Peyer's patch (tissue), 4 donors: ENCODE measurements around the gene ZNF576. TPM values are rescaled to one million over a fixed set of nuclear protein-coding genes. Genes with fewer than 3 reads are reported as not detected.

Experiments
- DNase-seq, 3 donors: peaks; one replicate each; pipeline ENCODE4 v3.0.0-alpha.2; 2017 to 2019
- H3K27ac ChIP-seq, 4 donors: fragments of 200-600 bp; sonication (generic); one replicate each; pipeline ENCODE4 v1.5.1; 2016 to 2019
- H3K27me3 ChIP-seq, 2 donors: fragments of 200-600 bp; sonication (generic); one replicate each; pipeline ENCODE4 v1.5.1; 2019
- H3K36me3 ChIP-seq, 3 donors: fragments of 200-600 bp; sonication (generic); one replicate each; pipeline ENCODE4 v1.5.1; 2016 to 2019
- H3K4me1 ChIP-seq, 4 donors: fragments of 200-600 bp; sonication (generic); one replicate each; pipeline ENCODE4 v1.5.1; 2016 to 2019
- H3K4me3 ChIP-seq, 4 donors: fragments of 200-600 bp; sonication (generic); 1 replicate in 3 of 4; 2 replicates in 1 of 4; pipeline ENCODE4 v1.5.1; 2016 to 2019; ENCODE audit warnings: mild to moderate bottlenecking in 1 of 4
- H3K9me3 ChIP-seq, 4 donors: fragments of 200-600 bp; sonication (generic); one replicate each; pipeline ENCODE4 v1.5.1; 2016 to 2019; ENCODE audit warnings: mild to moderate bottlenecking in 1 of 4
- POLR2A ChIP-seq, 2 donors: fragments of 450-650 bp; IDR thresholded peaks; one replicate each; pipeline ENCODE4 v1.5.1; 2017; ENCODE audit warnings: antibody characterized with exemption in 2 of 2, mild to moderate bottlenecking in 2 of 2, moderate library complexity in 2 of 2
- total RNA-seq, 4 donors: library from RNA; depleted of rRNA; stranded (reverse); fragments of >200 nt; gene quantifications; one replicate each; pipeline ENCODE4 v1.1.0, GENCODE V29; 2016
- TF ChIP-seq, protein P1 (sequence below), 6 experiments: fragments of 450-650 bp in 4 of 6; fragments of 200-600 bp in 2 of 6; sonication (generic) in 1 of 6; IDR thresholded peaks; one replicate each; pipeline ENCODE4 v1.5.1; 2017 to 2019; ENCODE audit warnings: antibody characterized with exemption in 6 of 6, mild to moderate bottlenecking in 3 of 6, moderate library complexity in 1 of 6

The ZNF576 gene
- total RNA-seq, 4 donors from 2014 or later: 6.6 to 21.9 (median 16.5) TPM

DNA sequence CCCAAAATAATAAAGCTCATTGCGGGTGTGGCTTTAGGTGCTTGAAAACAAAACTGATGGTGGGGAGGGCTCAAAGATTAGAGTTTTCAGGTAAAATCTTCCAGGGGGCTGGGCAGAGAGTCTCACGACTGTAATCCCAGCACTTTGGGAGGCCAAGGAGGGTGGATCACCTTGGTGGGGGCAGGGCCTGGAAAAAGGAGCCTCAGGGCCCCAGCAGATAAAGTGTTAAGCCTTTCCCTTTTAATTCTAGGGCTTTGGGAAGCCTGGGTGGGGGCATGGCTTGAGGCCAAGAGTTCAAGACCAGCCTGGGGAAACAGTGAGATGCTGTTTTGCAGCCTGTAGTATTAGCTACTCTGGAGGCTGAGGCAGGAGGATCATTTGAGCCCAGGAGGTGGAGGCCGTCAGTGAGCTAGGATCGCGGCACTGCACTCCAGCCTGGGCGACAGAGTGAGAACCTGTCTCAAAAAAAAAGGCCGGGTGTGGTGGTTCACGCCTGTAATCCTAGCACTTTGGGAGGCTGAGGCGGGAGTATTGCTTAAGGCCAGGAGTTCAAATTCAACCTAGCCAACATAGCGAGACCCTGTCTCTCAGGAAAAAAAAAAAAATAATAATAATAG is 2.2 kb upstream of the ZNF576 start:
- no peak for DNase-seq
- Histone ChIP-seq H3K4me1 (peaks cover 0 to 39% (median 21%) of the 10 kb centered on the region in 4 donors), H3K27me3 (no peaks in the 10 kb centered on the region), H3K9me3 (no peaks in the 10 kb centered on the region), H3K27ac (peak overlapping the region in 2 of 4 donors; percentile 79 to 96), H3K4me3 (peak overlapping the region in 3 of 4 donors; percentile 51 to 64 (median 54)), H3K36me3 (peaks cover 0 to 32% (median 0%) of the 10 kb centered on the region in 3 donors)
- no peak for TF ChIP-seq POLR2A (IDR thresholded peaks at IDR 0.05)
- TF ChIP-seq, protein P1, sequence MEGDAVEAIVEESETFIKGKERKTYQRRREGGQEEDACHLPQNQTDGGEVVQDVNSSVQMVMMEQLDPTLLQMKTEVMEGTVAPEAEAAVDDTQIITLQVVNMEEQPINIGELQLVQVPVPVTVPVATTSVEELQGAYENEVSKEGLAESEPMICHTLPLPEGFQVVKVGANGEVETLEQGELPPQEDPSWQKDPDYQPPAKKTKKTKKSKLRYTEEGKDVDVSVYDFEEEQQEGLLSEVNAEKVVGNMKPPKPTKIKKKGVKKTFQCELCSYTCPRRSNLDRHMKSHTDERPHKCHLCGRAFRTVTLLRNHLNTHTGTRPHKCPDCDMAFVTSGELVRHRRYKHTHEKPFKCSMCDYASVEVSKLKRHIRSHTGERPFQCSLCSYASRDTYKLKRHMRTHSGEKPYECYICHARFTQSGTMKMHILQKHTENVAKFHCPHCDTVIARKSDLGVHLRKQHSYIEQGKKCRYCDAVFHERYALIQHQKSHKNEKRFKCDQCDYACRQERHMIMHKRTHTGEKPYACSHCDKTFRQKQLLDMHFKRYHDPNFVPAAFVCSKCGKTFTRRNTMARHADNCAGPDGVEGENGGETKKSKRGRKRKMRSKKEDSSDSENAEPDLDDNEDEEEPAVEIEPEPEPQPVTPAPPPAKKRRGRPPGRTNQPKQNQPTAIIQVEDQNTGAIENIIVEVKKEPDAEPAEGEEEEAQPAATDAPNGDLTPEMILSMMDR (IDR thresholded peaks at IDR 0.05): no peak

DNA sequence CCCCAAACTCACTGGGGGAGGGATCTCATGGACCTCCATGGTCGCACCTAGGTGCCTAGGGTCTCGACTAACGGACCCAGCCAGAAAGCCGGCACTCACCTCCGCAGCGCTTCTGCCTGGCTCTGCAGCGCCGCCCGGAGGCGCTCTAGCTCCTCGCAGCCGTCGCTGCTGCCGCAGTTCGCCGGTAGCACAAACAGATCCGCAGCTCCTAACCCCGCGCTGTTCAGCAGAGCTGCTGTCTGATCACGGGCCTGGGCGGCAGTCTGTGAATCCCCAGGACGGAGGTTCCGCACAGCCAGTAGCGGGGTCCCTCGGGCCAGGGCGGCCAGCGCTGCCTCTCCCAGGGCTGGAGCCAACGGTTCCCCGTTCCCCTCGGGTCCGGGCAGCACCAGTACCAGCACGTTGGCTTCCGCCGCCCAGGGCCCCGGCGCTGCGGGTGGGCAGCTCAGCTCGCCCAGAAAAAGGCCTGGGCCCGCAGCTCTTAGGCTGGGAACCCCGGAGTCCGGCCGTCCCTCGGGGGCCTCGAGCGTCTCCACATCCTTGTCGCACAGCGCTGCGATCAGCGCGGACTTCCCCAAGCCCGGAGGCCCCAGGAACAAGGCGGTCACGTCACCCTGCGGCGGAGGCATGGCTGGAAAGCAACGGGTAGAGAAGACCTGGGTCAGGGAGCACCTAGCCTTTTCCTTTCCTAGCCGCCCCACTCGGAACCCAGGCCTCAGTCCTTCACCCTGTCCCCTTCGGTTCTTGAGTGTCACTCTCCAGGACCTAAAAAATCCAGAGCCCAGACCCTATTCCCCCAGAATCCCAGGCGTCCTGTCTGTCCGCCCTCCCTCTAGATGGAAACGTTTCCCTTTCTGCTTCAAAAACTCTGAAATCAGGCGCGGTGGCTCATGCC is 1.4 kb upstream of the ZNF576 start:
- peak in 1 of 2 donors; percentile 17 for TF ChIP-seq POLR2A (IDR thresholded peaks at IDR 0.05)
- TF ChIP-seq, protein P1 (IDR thresholded peaks at IDR 0.05): peak; percentile 55 to 78 (median 75)
- peak overlapping the region; percentile 51 to 64 (median 56) for H3K4me3 ChIP-seq
- peaks cover 0 to 39% (median 21%) of the 10 kb centered on the region in 4 donors for H3K4me1 ChIP-seq
- H3K27me3 ChIP-seq: no peaks in the 10 kb centered on the region
- DNase-seq: peak; percentile 57 to 78 (median 74)
- peaks cover 0 to 40% (median 0%) of the 10 kb centered on the region in 3 donors for H3K36me3 ChIP-seq
- H3K27ac ChIP-seq: peak overlapping the region; percentile 79 to 97 (median 90)
- no peaks in the 10 kb centered on the region for H3K9me3 ChIP-seq

DNA sequence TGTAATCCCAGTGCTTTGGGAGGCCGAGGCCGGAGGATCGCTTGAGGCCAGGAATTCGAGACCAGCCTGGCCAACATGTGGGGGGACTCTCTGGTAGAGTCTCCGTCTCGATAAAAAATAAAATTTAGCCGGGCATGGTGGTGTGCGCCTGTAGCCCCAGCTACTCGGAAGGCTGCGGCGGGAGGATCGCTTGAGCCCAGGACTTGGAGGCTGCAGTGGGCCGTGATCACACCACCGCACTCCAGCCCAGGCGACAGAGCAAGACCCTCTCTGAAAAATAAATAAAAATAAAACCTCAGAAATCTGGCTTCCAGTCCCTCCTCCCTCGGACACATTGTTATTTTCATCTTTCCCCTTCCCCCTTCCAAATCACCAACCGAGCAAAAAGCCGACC is 793 bp upstream of the ZNF576 start:
- no peak for TF ChIP-seq POLR2A (IDR thresholded peaks at IDR 0.05)
- TF ChIP-seq, protein P1 (IDR thresholded peaks at IDR 0.05): no peak
- Histone ChIP-seq H3K27me3 (no peaks in the 10 kb centered on the region), H3K36me3 (peaks cover 0 to 47% (median 0%) of the 10 kb centered on the region in 3 donors), H3K9me3 (no peaks in the 10 kb centered on the region), H3K27ac (peak overlapping the region; percentile 79 to 97 (median 90)), H3K4me1 (peaks cover 0 to 39% (median 21%) of the 10 kb centered on the region in 4 donors), H3K4me3 (peak overlapping the region; percentile 51 to 64 (median 56))
- peak in 1 of 3 donors; percentile 33 for DNase-seq

DNA sequence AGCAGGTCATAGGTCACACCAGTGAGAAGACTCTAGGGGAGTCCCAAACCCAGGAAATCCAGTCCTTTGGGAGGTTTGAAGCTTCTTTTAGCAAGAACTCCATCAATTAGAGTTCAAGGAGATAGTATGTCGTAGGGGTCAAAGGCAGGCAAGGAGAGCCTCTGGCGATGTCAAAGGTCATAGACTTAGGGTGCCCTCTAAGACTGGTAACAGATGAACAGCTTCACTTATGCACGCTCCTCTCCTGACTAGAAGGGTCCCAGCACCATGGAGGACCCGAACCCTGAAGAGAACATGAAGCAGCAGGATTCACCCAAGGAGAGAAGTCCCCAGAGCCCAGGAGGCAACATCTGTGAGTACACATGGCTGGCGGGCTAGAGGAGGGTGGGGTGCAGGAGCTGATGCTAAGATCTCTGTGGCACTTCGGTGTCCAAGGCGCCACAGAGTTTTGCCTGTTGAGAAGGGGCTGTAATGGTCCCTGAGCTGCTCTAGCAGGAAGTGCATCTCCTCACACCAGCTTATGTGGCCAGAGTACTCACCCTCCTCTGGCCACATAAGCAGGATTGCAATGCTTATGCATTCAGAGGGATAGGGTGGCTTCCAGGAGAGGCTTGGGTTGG is 557 bp downstream of the ZNF576 start:
- DNase-seq: no peak
- TF ChIP-seq POLR2A (IDR thresholded peaks at IDR 0.05): no peak
- TF ChIP-seq, protein P1 (IDR thresholded peaks at IDR 0.05): no peak
- Histone ChIP-seq H3K9me3 (no peaks in the 10 kb centered on the region), H3K27me3 (no peaks in the 10 kb centered on the region), H3K4me3 (peak overlapping the region; percentile 51 to 64 (median 56)), H3K36me3 (peaks cover 0 to 44% (median 0%) of the 10 kb centered on the region in 3 donors), H3K4me1 (peaks cover 0 to 39% (median 21%) of the 10 kb centered on the region in 4 donors), H3K27ac (peak overlapping the region; percentile 79 to 97 (median 90))

DNA sequence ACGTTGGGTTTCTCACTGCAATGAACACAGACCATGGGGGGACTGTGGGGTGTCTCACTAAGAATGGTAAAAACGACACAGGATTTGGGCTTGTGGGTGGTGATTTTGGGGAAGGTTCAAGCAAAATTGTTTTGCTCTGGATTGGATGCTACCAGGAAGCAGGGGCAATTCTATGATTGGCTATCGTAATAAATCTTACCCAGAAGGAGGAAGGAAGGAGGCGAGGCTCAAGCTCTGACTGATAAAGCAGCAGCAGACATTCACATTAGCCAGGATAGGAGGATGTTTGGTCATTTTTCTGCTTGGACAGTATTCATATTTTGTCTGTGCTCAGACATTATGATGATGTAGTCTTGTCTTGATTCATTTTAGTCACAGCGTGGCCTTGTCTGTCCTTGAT is 1.5 kb downstream of the ZNF576 start:
- Histone ChIP-seq H3K4me3 (peak overlapping the region in 1 of 4 donors; percentile 64), H3K4me1 (peaks cover 0 to 38% (median 21%) of the 10 kb centered on the region in 4 donors), H3K27me3 (no peaks in the 10 kb centered on the region), H3K9me3 (no peaks in the 10 kb centered on the region), H3K36me3 (peaks cover 0 to 35% (median 0%) of the 10 kb centered on the region in 3 donors), H3K27ac (peak overlapping the region in 1 of 4 donors; percentile 84)
- TF ChIP-seq, protein P1 (IDR thresholded peaks at IDR 0.05): no peak
- no peak for TF ChIP-seq POLR2A (IDR thresholded peaks at IDR 0.05)
- DNase-seq: no peak
